K562 (cell line): ENCODE results near the gene KRT26. TPM values are rescaled to one million over a fixed set of nuclear protein-coding genes. Genes with fewer than 3 reads are reported as not detected.

Experiments
- ARID4B ChIP-seq: sonication (generic); formaldehyde crosslinking; IDR thresholded peaks from 2 replicates; pipeline ENCODE4 v1.8.0; 2022; ENCODE audit warnings: mild to moderate bottlenecking, missing genetic modification reagents
- CBX1 ChIP-seq: sonication (generic); IDR thresholded peaks from 2 replicates; pipeline ENCODE4 v1.6.1; 2016; ENCODE audit warnings: antibody characterized with exemption, low read depth, mild to moderate bottlenecking
- CHCHD3 ChIP-seq: fragments of 250-450 bp; sonication (Bioruptor Pico); IDR thresholded peaks from 2 replicates; pipeline ENCODE4 v2.1.2; 2022; ENCODE audit warnings: mild to moderate bottlenecking
- HDAC8 ChIP-seq: fragments of 450-650 bp; IDR thresholded peaks from 2 replicates; pipeline ENCODE4 v1.6.1; 2016; ENCODE audit warnings: mild to moderate bottlenecking, missing genetic modification characterization, moderate library complexity, missing compliant biosample characterization
- HDGF ChIP-seq: fragments of 450-650 bp; IDR thresholded peaks from 2 replicates; pipeline ENCODE4 v1.6.1; 2016
- HNRNPL ChIP-seq: fragments of 200-400 bp; formaldehyde crosslinking; IDR thresholded peaks from 2 replicates; pipeline ENCODE4 v1.6.1; 2017; ENCODE audit warnings: low read depth, mild to moderate bottlenecking, low read length
- ILF3 ChIP-seq: fragments of 450-650 bp; IDR thresholded peaks from 2 replicates; pipeline ENCODE4 v1.6.1; 2018; ENCODE audit warnings: antibody characterized with exemption, mild to moderate bottlenecking, moderate library complexity, borderline replicate concordance
- ILK ChIP-seq: fragments of 450-650 bp; IDR thresholded peaks from 2 replicates; pipeline ENCODE4 v1.6.1; 2016; ENCODE audit warnings: missing genetic modification characterization, low read depth, mild to moderate bottlenecking, missing compliant biosample characterization, moderate library complexity, borderline replicate concordance
- JUN ChIP-seq, 2 experiments: sonication (generic) in 1 of 2; formaldehyde crosslinking in 1 of 2; IDR thresholded peaks; 2 replicates each; pipeline versions ENCODE4 v1.6.1 to v1.8.0; 2012 to 2022; ENCODE audit warnings: borderline replicate concordance in 2 of 2, mild to moderate bottlenecking in 2 of 2, improper control_type of control experiment in 1 of 2, low read depth in 1 of 2, low read length in 1 of 2, missing genetic modification reagents in 1 of 2
- JUNB ChIP-seq: fragments of 450-650 bp; formaldehyde crosslinking; conservative IDR thresholded peaks from 2 replicates; pipeline ENCODE4 v1.4.0; 2020; ENCODE audit warnings: mild to moderate bottlenecking
- KDM4B ChIP-seq, 2 experiments: fragments of 450-650 bp in 1 of 2; sonication (generic) in 1 of 2; IDR thresholded peaks; 2 replicates each; pipeline ENCODE4 v1.6.1; 2016 to 2017; ENCODE audit warnings: borderline replicate concordance in 2 of 2, antibody characterized with exemption in 1 of 2, low read depth in 1 of 2, mild to moderate bottlenecking in 1 of 2
- NCOA6 ChIP-seq: fragments of 450-650 bp; IDR thresholded peaks from 2 replicates; pipeline ENCODE4 v1.6.1; 2017; ENCODE audit warnings: mild to moderate bottlenecking
- NFIC ChIP-seq: fragments of 450-650 bp; IDR thresholded peaks from 2 replicates; pipeline ENCODE4 v1.6.1; 2017; ENCODE audit warnings: mild to moderate bottlenecking, inconsistent platforms
- NFRKB ChIP-seq: fragments of 450-650 bp; IDR thresholded peaks from 2 replicates; pipeline ENCODE4 v1.6.1; 2016; ENCODE audit warnings: low read depth
- POLR2A ChIP-seq: fragments of 450-650 bp; conservative IDR thresholded peaks from 2 replicates; pipeline ENCODE4 v1.6.1; 2016
- PRPF4 ChIP-seq: fragments of 200-400 bp; formaldehyde crosslinking; IDR thresholded peaks from one replicate; pipeline ENCODE4 v1.6.1; 2017; ENCODE audit warnings: low read length, low read depth, mild to moderate bottlenecking; ENCODE audit not compliant: insufficient read depth, poor library complexity, severe bottlenecking
- RBM25 ChIP-seq: fragments of 200-400 bp; formaldehyde crosslinking; IDR thresholded peaks from 2 replicates; pipeline ENCODE4 v1.6.1; 2018; ENCODE audit warnings: low read length, low read depth, moderate library complexity; ENCODE audit not compliant: severe bottlenecking
- SMARCC2 ChIP-seq: fragments of 450-650 bp; IDR thresholded peaks from 2 replicates; pipeline ENCODE4 v1.6.1; 2017; ENCODE audit warnings: antibody characterized with exemption, moderate library complexity, mild to moderate bottlenecking, low read depth
- STAG1 ChIP-seq: sonication (generic); formaldehyde crosslinking; IDR thresholded peaks from 2 replicates; pipeline ENCODE4 v1.5.0; 2020; ENCODE audit warnings: missing genetic modification reagents, borderline replicate concordance
- SUPT5H ChIP-seq: fragments of 450-650 bp; IDR thresholded peaks from 2 replicates; pipeline ENCODE4 v1.6.1; 2016
- THRAP3 ChIP-seq: fragments of 450-650 bp; IDR thresholded peaks from 2 replicates; pipeline ENCODE4 v1.6.1; 2016; ENCODE audit warnings: mild to moderate bottlenecking, inconsistent platforms, borderline replicate concordance
- TRIM25 ChIP-seq: fragments of 450-650 bp; IDR thresholded peaks from 2 replicates; pipeline ENCODE4 v1.7.0; 2016; ENCODE audit warnings: borderline replicate concordance
- ZNF146 ChIP-seq: IDR thresholded peaks from one replicate; pipeline ENCODE4 v1.6.1; 2018; ENCODE audit warnings: missing compliant biosample characterization; ENCODE audit not compliant: unreplicated experiment
- ZNF263 ChIP-seq: sonication (generic); formaldehyde crosslinking; IDR thresholded peaks from 2 replicates; pipeline ENCODE4 v1.8.0; 2022; ENCODE audit warnings: mild to moderate bottlenecking, missing genetic modification reagents, borderline replicate concordance
- ZNF717 ChIP-seq: fragments of 250-450 bp; sonication (Bioruptor Pico); IDR thresholded peaks from 2 replicates; pipeline ENCODE4 v1.5.0; 2021
- polyA plus RNA-seq, 8 experiments: library from polyadenylated mRNA; depleted of rRNA in 4 of 8; stranded (reverse) in 5 of 8; unstranded in 3 of 8; fragments of >200 nt; fragmentation: Nextera tagmentation in 2 of 8; fragmentation: Illumina TruSeq in 1 of 8; extraction: Ambion mirVana in 2 of 8; extraction: Trizol in 1 of 8; gene quantifications; 2 replicates each; pipeline versions ENCODE4 v1.2.1 to v1.2.3, GENCODE V29; 2011 to 2014; ENCODE audit warnings: inconsistent platforms in 1 of 8, missing spikeins in 1 of 8
- total RNA-seq, 7 experiments: library from RNA; depleted of rRNA in 6 of 7; stranded (reverse); fragments of >200 nt in 6 of 7; fragmentation: Illumina TruSeq in 2 of 7; extraction: Trizol in 2 of 7; gene quantifications; 2 replicates each; pipeline versions ENCODE4 v1.2.1 to v1.2.3, GENCODE V29; 2011 to 2021; ENCODE audit warnings: low replicate concordance in 1 of 7

KRT26 gene
- total and polyA plus RNA-seq, 9 of the 15 experiments (the other 6 are each of a cell fraction or from before 2014, with no cell fraction given) = not detected

- TF ChIP-seq NFRKB (peak; percentile 10; the same call in 1 of the 2 replicates), RBM25 (no peak), PRPF4 (no peak), CBX1 (no peak), NCOA6 (0 out of 2 replicates have a peak, but pooled peaks have one; percentile 3), CHCHD3 (CRISPR knock-in tag) (no peak), SUPT5H (peak; percentile 65), HDAC8 (tag) (no peak), ZNF263 (CRISPR knock-in tag) (no peak), ILK (tag) (no peak), POLR2A (peak; percentile 66), HNRNPL (0 out of 2 replicates have a peak, but pooled peaks have one; percentile 8), NFIC (no peak), KDM4B (IDR thresholded peaks at IDR 0.05; ENCODE audit: borderline replicate concordance in 2 of 2, low read depth in 1 of 2) (no peak), JUNB (CRISPR knock-in tag) (no peak), TRIM25 (no peak), JUN (IDR thresholded peaks at IDR 0.05; ENCODE audit: borderline replicate concordance, low read depth, low read length) (no peak), JUN (CRISPR knock-in tag; IDR thresholded peaks at IDR 0.05; ENCODE audit: borderline replicate concordance) (no peak), STAG1 (CRISPR knock-in tag) (no peak), ZNF146 (CRISPR knock-in tag) (no peak), ZNF717 (no peak), ILF3 (no peak; the same call in 1 of the 2 replicates), THRAP3 (0 out of 2 replicates have a peak, but pooled peaks have one; percentile 34), ARID4B (CRISPR knock-in tag) (no peak), HDGF (no peak), SMARCC2 (peak; percentile 33; the same call in 1 of the 2 replicates)
Measured at GRCh38 chr17:40819528-40820125, 47.6 kb upstream of the KRT26 start (continued).
